HG03060 (cell line): ENCODE measurements around the gene MYB.

Experiments
- ATAC-seq: cut with Tn5 transposase; IDR thresholded peaks from one replicate; pipeline ENCODE4 v1.9.1; 2021; ENCODE audit warnings: low read depth, moderate number of reproducible peaks; ENCODE audit not compliant: unreplicated experiment

Gene MYB

GRCh38 chr6:135213616-135214015, 32.5 kb downstream of the MYB start:
- ATAC-seq = no peak

GRCh38 chr6:135215160-135215559, 34.1 kb downstream of the MYB start:
- ATAC-seq = no peak

- ATAC-seq = no peak
These were observed 34.5 kb downstream of the MYB start for GRCh38 chr6:135215563-135215962.

- ATAC-seq = no peak
These were observed 36.6 kb downstream of the MYB start for GRCh38 chr6:135217663-135218062.

- ATAC-seq = no peak
These were observed 38.2 kb downstream of the MYB start for GRCh38 chr6:135219346-135219745.

- no peak for ATAC-seq
These were observed 39.9 kb downstream of the MYB start for GRCh38 chr6:135221042-135221441.

GRCh38 chr6:135221505-135221904, 40.4 kb downstream of the MYB start:
- ATAC-seq = no peak

GRCh38 chr6:135222623-135223022, 41.5 kb downstream of the MYB start:
- ATAC-seq = no peak

GRCh38 chr6:135224037-135224647, 43.0 kb downstream of the MYB start:
- ATAC-seq = no peak

- no peak for ATAC-seq
These were observed 44.8 kb downstream of the MYB start for GRCh38 chr6:135225911-135226310.

GRCh38 chr6:135226537-135226936, 45.4 kb downstream of the MYB start:
- peak; percentile 42 for ATAC-seq

- no peak for ATAC-seq
These were observed 46.2 kb downstream of the MYB start for GRCh38 chr6:135227349-135227748.

- no peak for ATAC-seq
These were observed 46.6 kb downstream of the MYB start for GRCh38 chr6:135227758-135228157.

GRCh38 chr6:135228486-135228885, 47.4 kb downstream of the MYB start:
- peak; percentile 34 for ATAC-seq

- ATAC-seq = no peak
These were observed 48.9 kb downstream of the MYB start for GRCh38 chr6:135229996-135230395.

GRCh38 chr6:135230711-135231468, 49.8 kb downstream of the MYB start:
- no peak for ATAC-seq

GRCh38 chr6:135231469-135231844, 50.3 kb downstream of the MYB start:
- peak; percentile 41 for ATAC-seq

- ATAC-seq = peak; percentile 46
These were observed 52.8 kb downstream of the MYB start for GRCh38 chr6:135233686-135234491.

GRCh38 chr6:135234492-135234780, 53.3 kb downstream of the MYB start:
- no peak for ATAC-seq

- ATAC-seq = no peak
These were observed 54.6 kb downstream of the MYB start for GRCh38 chr6:135235716-135236115.

- no peak for ATAC-seq
These were observed 55.2 kb downstream of the MYB start for GRCh38 chr6:135236319-135236718.

GRCh38 chr6:135236732-135237131, 55.6 kb downstream of the MYB start:
- ATAC-seq = no peak
